Heart left ventricle (tissue), 16 donors: ENCODE measurements around the gene ZSCAN5C. TPM values are rescaled to one million over a fixed set of nuclear protein-coding genes. Genes with fewer than 3 reads are reported as not detected.
"Not testable (repeated sequence)": the region's sequence is repeated elsewhere in the genome, so short reads cannot be mapped to it uniquely, and the experiment has no call there.

Experiments used
- ATAC-seq, 4 donors: fragments of 200-7000 bp; cut with Tn5 transposase; one replicate each; pipeline ENCODE4 v1.9.1; 2020 to 2022; ENCODE audit warnings: moderate library complexity in 4 of 4, mild to moderate bottlenecking in 3 of 4, moderate number of reproducible peaks in 1 of 4
- DNase-seq, 5 donors: peaks; one replicate each; pipeline ENCODE4 v3.0.0-alpha.2; 2020
- H3K27ac ChIP-seq, 12 donors: fragments of 200-600 bp; sonication (generic) in 4 of 12; one replicate each; pipeline versions ENCODE4 v1.5.0 to v1.8.0; 2016 to 2022; ENCODE audit warnings: mild to moderate bottlenecking in 2 of 12
- H3K27me3 ChIP-seq, 9 donors: fragments of 200-600 bp; sonication (generic) in 2 of 9; one replicate each; pipeline versions ENCODE4 v1.5.1 to v1.8.0; 2016 to 2022; ENCODE audit warnings: mild to moderate bottlenecking in 3 of 9
- H3K36me3 ChIP-seq, 9 donors: fragments of 200-600 bp; sonication (generic) in 2 of 9; one replicate each; pipeline versions ENCODE4 v1.5.0 to v1.8.0; 2018 to 2022; ENCODE audit warnings: mild to moderate bottlenecking in 2 of 9
- H3K4me1 ChIP-seq, 12 donors: fragments of 200-600 bp; sonication (generic) in 4 of 12; one replicate each; pipeline versions ENCODE4 v1.5.0 to v1.8.0; 2016 to 2022; ENCODE audit warnings: mild to moderate bottlenecking in 3 of 12
- H3K4me3 ChIP-seq, 12 donors: fragments of 200-600 bp; sonication (generic) in 4 of 12; one replicate each; pipeline versions ENCODE4 v1.5.0 to v1.8.0; 2017 to 2022; ENCODE audit warnings: mild to moderate bottlenecking in 9 of 12, moderate library complexity in 4 of 12
- H3K9me3 ChIP-seq, 12 donors: fragments of 200-600 bp; sonication (generic) in 4 of 12; one replicate each; pipeline versions ENCODE4 v1.5.0 to v1.8.0; 2016 to 2022; ENCODE audit warnings: mild to moderate bottlenecking in 1 of 12
- POLR2A ChIP-seq, 2 donors: fragments of 450-650 bp; IDR thresholded peaks; one replicate each; pipeline ENCODE4 v1.6.1; 2017; ENCODE audit warnings: antibody characterized with exemption in 2 of 2, mild to moderate bottlenecking in 2 of 2, moderate library complexity in 2 of 2
- WGBS, 4 donors: extraction: QIAGEN DNeasy Blood & Tissue Kit in 2 of 4; methylation state at CpG; one replicate each; pipeline versions ENCODE4 v1.1.5 to v1.1.7; 2013 to 2018; 5-methylcytosine and 5-hydroxymethylcytosine counted together
- intact Hi-C, 10 donors: fragments of 100-400 bp; cut with DNase I; formaldehyde crosslinking; loops; one replicate each; pipeline versions ENCODE4 v1.11.1 to v1.14.2; 2022
- polyA plus RNA-seq, 2 donors: library from polyadenylated mRNA; stranded (reverse); fragments of 200-250 nt; gene quantifications; one replicate each; pipeline ENCODE4 v1.2.3, GENCODE V29; 2013
- total RNA-seq, 9 donors: library from RNA; depleted of rRNA in 2 of 9; stranded (reverse); fragments of >200 nt in 2 of 9; fragmentation: NEBNext Ultra II Directional in 3 of 9; extraction: Animal tissue kit (Norgen Biotek cat#: 25700) in 3 of 9; gene quantifications; one replicate each; pipeline versions ENCODE4 v1.1.0 to v1.2.4, GENCODE V29; 2016 to 2023
- TF ChIP-seq, protein P1 (sequence below), 12 donors: fragments of 200-600 bp; sonication (generic) in 4 of 12; IDR thresholded peaks; one replicate each; pipeline versions ENCODE4 v1.5.0 to v1.8.0; 2018 to 2022; ENCODE audit warnings: antibody characterized with exemption in 12 of 12, mild to moderate bottlenecking in 5 of 12
- donor health status: ischemic (EF 13 %, LVEDD 7.1; RV severe dilation, severe dysfunction).
- donor health status: healthy with polysubstance abuse.
- donor health status: DM: no; HTN: yes; CAD: no.
- donor health status: DM: no; HTN: no; CAD: no.
- donor health status: ischemic (EF 25% LVEDD 6.9; RV normal size, moderate dysfunction).
- donor health status: ischemic (EF 25% LVEDD 5.7; RV mildly dilated, moderate dysfunction).
- donor health status: healthy.
- donor health status: DM: yes; HTN: yes; CAD: no.
- donor health status: ischemic (EF 35%, LVEDD 5.7; RV mildly dilated, moderate dysfunction).
- donor health status: nonischemic (EF 11% LVEDD 7.7; RV severe dilation, severe dysfunction).
- donor health status: DM: yes; HTN: yes; CAD: no.
- donor health status: PGD.
- donor health status: ischemic (EF 29% LVEDD 5.4; RV normal size, mild dysfunction).
- donor health status: nonischemic (EF 23%, LVEDD 6.1; RV moderate dilation, normal function).

Gene ZSCAN5C
- total and polyA plus RNA-seq, 11 donors = not detected

DNA sequence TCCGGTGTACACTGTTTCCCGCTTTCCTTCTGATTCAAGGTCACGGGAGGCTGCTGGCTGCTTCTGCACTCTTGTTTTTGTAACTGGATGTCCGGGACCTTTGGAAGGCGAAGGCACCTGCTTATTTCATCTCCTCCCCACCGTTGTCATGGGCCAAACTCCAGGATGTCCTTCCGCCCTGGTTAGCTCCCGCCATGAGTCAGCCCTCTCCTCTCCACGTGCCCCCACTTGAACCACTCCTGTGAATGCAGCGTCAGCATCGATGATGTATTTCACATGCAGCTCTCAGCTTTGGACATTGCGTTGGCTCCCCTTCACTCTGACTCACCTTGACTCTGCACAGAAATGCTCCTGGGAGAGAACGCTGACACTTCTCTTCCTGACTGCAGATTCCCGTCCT, 31.8 kb upstream of the ZSCAN5C start:
- 42 to 55% (median 49%) methylated on average over 14 of the region's 14 CpGs for WGBS, 4 donors

DNA sequence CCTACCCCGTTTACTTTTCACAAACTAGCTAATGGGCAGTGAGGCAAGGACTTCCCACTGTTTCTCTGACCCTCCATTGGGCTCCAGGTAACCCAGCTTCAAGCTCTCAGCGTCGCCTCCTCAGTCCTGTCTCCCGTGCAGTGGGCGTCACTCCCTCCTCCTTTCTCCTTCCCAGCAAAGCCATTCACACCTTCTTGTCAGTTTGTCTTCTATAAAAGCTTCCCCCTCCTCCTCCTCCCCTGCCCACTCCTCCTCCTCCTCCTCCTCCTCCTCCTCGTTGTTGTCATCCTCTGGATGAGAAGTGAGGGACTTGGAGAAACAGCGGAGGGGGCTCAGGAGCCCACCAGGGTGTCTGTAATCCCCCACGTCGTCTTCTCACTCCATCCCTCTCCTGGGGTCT, 28.0 kb upstream of the ZSCAN5C start:
- Histone ChIP-seq H3K4me3 (no peak overlapping the region), H3K27ac (no peak overlapping the region), H3K9me3 (no peaks in the 10 kb centered on the region), H3K4me1 (peaks cover 0 to 6% (median 0%) of the 10 kb centered on the region in 12 donors), H3K36me3 (no peaks in the 10 kb centered on the region), H3K27me3 (peaks cover 0 to 29% (median 9%) of the 10 kb centered on the region in 9 donors)
- 7 to 14% (median 11%) methylated on average over 9 of the region's 9 CpGs for WGBS, 4 donors
- DNase-seq (no peak), ATAC-seq (no peak)
- intact Hi-C loops = loop anchor here in 3 of 10 donors (5.0 to 10.0 kb wide), 4 partner anchors 97 to 181 kb away; no protein-coding TSS in a partner anchor
- no peak for TF ChIP-seq POLR2A (IDR thresholded peaks at IDR 0.05)
- TF ChIP-seq, protein P1, sequence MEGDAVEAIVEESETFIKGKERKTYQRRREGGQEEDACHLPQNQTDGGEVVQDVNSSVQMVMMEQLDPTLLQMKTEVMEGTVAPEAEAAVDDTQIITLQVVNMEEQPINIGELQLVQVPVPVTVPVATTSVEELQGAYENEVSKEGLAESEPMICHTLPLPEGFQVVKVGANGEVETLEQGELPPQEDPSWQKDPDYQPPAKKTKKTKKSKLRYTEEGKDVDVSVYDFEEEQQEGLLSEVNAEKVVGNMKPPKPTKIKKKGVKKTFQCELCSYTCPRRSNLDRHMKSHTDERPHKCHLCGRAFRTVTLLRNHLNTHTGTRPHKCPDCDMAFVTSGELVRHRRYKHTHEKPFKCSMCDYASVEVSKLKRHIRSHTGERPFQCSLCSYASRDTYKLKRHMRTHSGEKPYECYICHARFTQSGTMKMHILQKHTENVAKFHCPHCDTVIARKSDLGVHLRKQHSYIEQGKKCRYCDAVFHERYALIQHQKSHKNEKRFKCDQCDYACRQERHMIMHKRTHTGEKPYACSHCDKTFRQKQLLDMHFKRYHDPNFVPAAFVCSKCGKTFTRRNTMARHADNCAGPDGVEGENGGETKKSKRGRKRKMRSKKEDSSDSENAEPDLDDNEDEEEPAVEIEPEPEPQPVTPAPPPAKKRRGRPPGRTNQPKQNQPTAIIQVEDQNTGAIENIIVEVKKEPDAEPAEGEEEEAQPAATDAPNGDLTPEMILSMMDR (IDR thresholded peaks at IDR 0.05) = no peak

More for the DNA sequence above, 31.8 kb upstream of the ZSCAN5C start:
- ATAC-seq (peak; percentile 30 to 92 (median 46)), DNase-seq (peak in 3 of 5 donors; percentile 35 to 50 (median 45))
- Histone ChIP-seq H3K27me3 (peaks cover 0 to 9% (median 6%) of the 10 kb centered on the region in 9 donors), H3K4me3 (no peak overlapping the region), H3K36me3 (no peaks in the 10 kb centered on the region), H3K9me3 (no peaks in the 10 kb centered on the region), H3K27ac (peak overlapping the region in 3 of 12 donors; percentile 5 to 46 (median 28)), H3K4me1 (peaks cover 0 to 6% (median 0%) of the 10 kb centered on the region in 12 donors)
- intact Hi-C loops = loop anchor here in 4 of 10 donors (2.0 to 10.0 kb wide), 7 partner anchors 13 to 185 kb away; no protein-coding TSS in a partner anchor
- TF ChIP-seq, protein P1 (IDR thresholded peaks at IDR 0.05) = no peak
- no peak for TF ChIP-seq POLR2A (IDR thresholded peaks at IDR 0.05)

- no peak for TF ChIP-seq POLR2A (IDR thresholded peaks at IDR 0.05)
- TF ChIP-seq, protein P1 (IDR thresholded peaks at IDR 0.05) = no peak
- WGBS, 4 donors = 44 to 53% (median 48%) methylated on average over 11 of the region's 11 CpGs
- Histone ChIP-seq H3K27ac (no peak overlapping the region), H3K4me3 (no peak overlapping the region), H3K27me3 (peaks cover 0 to 33% (median 9%) of the 10 kb centered on the region in 9 donors), H3K4me1 (peaks cover 0 to 6% (median 0%) of the 10 kb centered on the region in 12 donors), H3K9me3 (no peaks in the 10 kb centered on the region), H3K36me3 (no peaks in the 10 kb centered on the region)
- ATAC-seq = no peak
- intact Hi-C loops = loop anchor here in 3 of 10 donors (5.0 to 10.0 kb wide), 4 partner anchors 97 to 180 kb away; no protein-coding TSS in a partner anchor
- DNase-seq = no peak
These were observed 27.5 kb upstream of the ZSCAN5C start for GRCh38 chr19:56174550-56174949.

- H3K9me3 ChIP-seq, DNase-seq, H3K4me1 ChIP-seq, ATAC-seq, H3K4me3 ChIP-seq, H3K36me3 ChIP-seq, H3K27ac ChIP-seq: not testable (repeated sequence)
- peaks cover 0 to 35% (median 9%) of the 10 kb centered on the region in 9 donors for H3K27me3 ChIP-seq
- intact Hi-C loops = loop anchor here in 3 of 10 donors (10.0 kb wide), 3 partner anchors 159 to 179 kb away; no protein-coding TSS in a partner anchor
- WGBS, 4 donors = 44 to 54% (median 49%) methylated on average over 14 to 15 of the region's 15 CpGs
These were observed 26.2 kb upstream of the ZSCAN5C start, which contains the start of gene GALP for GRCh38 chr19:56175861-56176307. Gene GALP (plus strand): TSS chr19:56176008. CDS start chr19:56177109, 1,101 bp downstream.

DNA sequence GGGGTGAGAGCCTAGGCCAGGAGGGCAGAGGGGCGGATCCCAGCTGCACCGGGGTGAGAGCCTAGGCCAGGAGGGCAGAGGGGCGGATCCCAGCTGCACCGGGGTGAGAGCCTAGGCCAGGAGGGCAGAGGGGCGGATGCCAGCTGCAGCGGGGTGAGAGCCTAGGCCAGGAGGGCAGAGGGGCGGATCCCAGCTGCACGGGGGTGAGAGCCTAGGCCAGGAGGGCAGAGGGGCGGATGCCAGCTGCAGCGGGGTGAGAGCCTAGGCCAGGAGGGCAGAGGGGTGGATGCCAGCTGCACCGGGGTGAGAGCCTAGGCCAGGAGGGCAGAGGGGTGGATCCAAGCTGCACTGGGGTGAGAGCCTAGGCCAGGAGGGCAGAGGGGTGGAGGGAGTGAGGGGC, 25.8 kb upstream of the ZSCAN5C start:
- ATAC-seq, H3K4me1 ChIP-seq, H3K9me3 ChIP-seq, DNase-seq, H3K27ac ChIP-seq, H3K36me3 ChIP-seq, H3K4me3 ChIP-seq: not testable (repeated sequence)
- H3K27me3 ChIP-seq = peaks cover 0 to 35% (median 9%) of the 10 kb centered on the region in 9 donors
- intact Hi-C loops = loop anchor here in 3 of 10 donors (10.0 kb wide), 3 partner anchors 158 to 178 kb away; no protein-coding TSS in a partner anchor
- 76 to 81% (median 78%) methylated on average over 6 to 11 of the region's 11 CpGs; no CpG with 5 or more reads in 1 of the 4 donors for WGBS, 4 donors
